T-helper 17 cell (primary cell): ENCODE measurements around the gene AQP6. TPM values are rescaled to one million over a fixed set of nuclear protein-coding genes. Genes with fewer than 3 reads are reported as not detected.
A peak's percentile ranks its signal among the peaks of the same experiment; 100 is the strongest.

Experiments used
- ATAC-seq: fragments of 150-1000 bp; cut with Tn5 transposase; 2 replicates; pipeline ENCODE4 v1.10.0; 2021; ENCODE audit warnings: mild to moderate bottlenecking, moderate library complexity
- DNase-seq, 3 donors: peaks; one replicate each; pipeline versions ENCODE4 v3.0.0 to v3.0.0-alpha.2; 2020 to 2021
- H3K9me3 ChIP-seq: one replicate; pipeline ENCODE4 v1.7.0; 2013; ENCODE audit warnings: low read length, mild to moderate bottlenecking; ENCODE audit not compliant: control insufficient read depth, poor library complexity, severe bottlenecking
- H3K27ac Mint-ChIP-seq: one replicate; pipeline ENCODE4 v1.8.0; 2022; ENCODE audit warnings: mild to moderate bottlenecking, moderate library complexity, mixed read lengths
- H3K27me3 Mint-ChIP-seq: one replicate; pipeline ENCODE4 v1.8.0; 2022; ENCODE audit warnings: mixed read lengths
- H3K36me3 Mint-ChIP-seq: one replicate; pipeline ENCODE4 v1.8.0; 2022; ENCODE audit warnings: low read depth, mixed read lengths
- H3K4me1 Mint-ChIP-seq: one replicate; pipeline ENCODE4 v1.8.0; 2022; ENCODE audit warnings: mild to moderate bottlenecking, mixed read lengths
- H3K4me3 Mint-ChIP-seq: one replicate; pipeline ENCODE4 v1.8.0; 2022; ENCODE audit warnings: mild to moderate bottlenecking, moderate library complexity, mixed read lengths
- total RNA-seq, 4 donors: library from RNA in 2 of 4; stranded (reverse) in 2 of 4; gene quantifications; one replicate each; pipeline ENCODE4 v1.2.3 and lab custom pipeline; 2022 to 2026

AQP6 gene
- total RNA-seq (not detected), total RNA-seq (lab: John Stamatoyannopoulos, UW) (0 to 0.23 reads per million in 2 donors)

- no peaks in the 10 kb centered on the region for H3K4me1 Mint-ChIP-seq
- H3K4me3 Mint-ChIP-seq = no peak within 1 kb of the TSS
- no peaks in the 10 kb centered on the region for H3K27me3 Mint-ChIP-seq
- H3K27ac Mint-ChIP-seq = no peak within 1 kb of the TSS
- ATAC-seq (no peak), DNase-seq (no peak)
- H3K36me3 Mint-ChIP-seq = no peaks in the 10 kb centered on the region
- H3K9me3 ChIP-seq = no peaks in the 10 kb centered on the region
Measured at GRCh38 chr12:49972641-49973360, at the start of gene AQP6. Gene AQP6, plus strand, starts transcription at chr12:49972947. Its CDS starts 227 bp downstream, at chr12:49973174.

- Mint-ChIP-seq H3K4me3 (no peak overlapping the region), H3K27ac (no peak overlapping the region), H3K36me3 (no peaks in the 10 kb centered on the region), H3K4me1 (peaks cover 6% of the 10 kb centered on the region), H3K27me3 (peaks cover 5% of the 10 kb centered on the region)
- DNase-seq (no peak), ATAC-seq (no peak)
- H3K9me3 ChIP-seq = no peaks in the 10 kb centered on the region
Measured at GRCh38 chr12:49923035-49923644, 49.6 kb upstream of the AQP6 start.

- Mint-ChIP-seq H3K36me3 (no peaks in the 10 kb centered on the region), H3K4me3 (no peak overlapping the region), H3K27me3 (no peaks in the 10 kb centered on the region), H3K27ac (no peak overlapping the region), H3K4me1 (peaks cover 6% of the 10 kb centered on the region)
- no peaks in the 10 kb centered on the region for H3K9me3 ChIP-seq
- DNase-seq (no peak), ATAC-seq (no peak)
Measured at GRCh38 chr12:49923880-49924556, 48.7 kb upstream of the AQP6 start.

GRCh38 chr12:49924628-49925246 is 48.0 kb upstream of the AQP6 start:
- no peak for ATAC-seq
- no peaks in the 10 kb centered on the region for H3K9me3 ChIP-seq
- Mint-ChIP-seq H3K4me3 (no peak overlapping the region), H3K36me3 (no peaks in the 10 kb centered on the region), H3K27me3 (peaks cover under 1% of the 10 kb centered on the region), H3K4me1 (peaks cover 6% of the 10 kb centered on the region), H3K27ac (no peak overlapping the region)
- DNase-seq = no peak

GRCh38 chr12:49925433-49926204 is 47.1 kb upstream of the AQP6 start:
- peaks cover 6% of the 10 kb centered on the region for H3K4me1 Mint-ChIP-seq
- H3K9me3 ChIP-seq = no peaks in the 10 kb centered on the region
- no peak overlapping the region for H3K27ac Mint-ChIP-seq
- no peak for ATAC-seq
- DNase-seq = no peak
- H3K4me3 Mint-ChIP-seq = no peak overlapping the region
- peaks cover 4% of the 10 kb centered on the region for H3K27me3 Mint-ChIP-seq
- no peaks in the 10 kb centered on the region for H3K36me3 Mint-ChIP-seq

GRCh38 chr12:49928471-49928870 is 44.3 kb upstream of the AQP6 start:
- DNase-seq = no peak
- no peak for ATAC-seq
- no peaks in the 10 kb centered on the region for H3K9me3 ChIP-seq
- no peak overlapping the region for H3K4me3 Mint-ChIP-seq
- no peak overlapping the region for H3K27ac Mint-ChIP-seq
- H3K4me1 Mint-ChIP-seq = no peaks in the 10 kb centered on the region
- peaks cover 9% of the 10 kb centered on the region for H3K27me3 Mint-ChIP-seq
- H3K36me3 Mint-ChIP-seq = no peaks in the 10 kb centered on the region

GRCh38 chr12:49929581-49929980 is 43.2 kb upstream of the AQP6 start:
- H3K27ac Mint-ChIP-seq = no peak overlapping the region
- ATAC-seq (no peak), DNase-seq (no peak)
- peaks cover 1% of the 10 kb centered on the region for H3K4me1 Mint-ChIP-seq
- H3K27me3 Mint-ChIP-seq = peaks cover 12% of the 10 kb centered on the region
- H3K36me3 Mint-ChIP-seq = peaks cover 2% of the 10 kb centered on the region
- H3K4me3 Mint-ChIP-seq = no peak overlapping the region
- no peaks in the 10 kb centered on the region for H3K9me3 ChIP-seq

- Mint-ChIP-seq H3K4me1 (peaks cover 4% of the 10 kb centered on the region), H3K27me3 (peaks cover 20% of the 10 kb centered on the region), H3K4me3 (no peak overlapping the region), H3K27ac (no peak overlapping the region), H3K36me3 (peaks cover 3% of the 10 kb centered on the region)
- DNase-seq = no peak
- ATAC-seq = no peak
- H3K9me3 ChIP-seq = no peaks in the 10 kb centered on the region
Measured at GRCh38 chr12:49930515-49931288, 42.0 kb upstream of the AQP6 start.

GRCh38 chr12:49932023-49932422 is 40.7 kb upstream of the AQP6 start:
- H3K4me1 Mint-ChIP-seq = peaks cover 4% of the 10 kb centered on the region
- H3K36me3 Mint-ChIP-seq = peaks cover 3% of the 10 kb centered on the region

GRCh38 chr12:49932533-49933130 is 40.1 kb upstream of the AQP6 start:
- no peak for ATAC-seq
- peaks cover 3% of the 10 kb centered on the region for H3K36me3 Mint-ChIP-seq
- peaks cover 29% of the 10 kb centered on the region for H3K27me3 Mint-ChIP-seq
- H3K4me3 Mint-ChIP-seq = no peak overlapping the region
- no peak for DNase-seq
- H3K4me1 Mint-ChIP-seq = peaks cover 4% of the 10 kb centered on the region
- H3K27ac Mint-ChIP-seq = no peak overlapping the region
- H3K9me3 ChIP-seq = no peaks in the 10 kb centered on the region

More at GRCh38 chr12:49932023-49932422, 40.7 kb upstream of the AQP6 start:
- DNase-seq (no peak), ATAC-seq (no peak)
- no peak overlapping the region for H3K4me3 Mint-ChIP-seq
- H3K27ac Mint-ChIP-seq = no peak overlapping the region
- peaks cover 24% of the 10 kb centered on the region for H3K27me3 Mint-ChIP-seq
- no peaks in the 10 kb centered on the region for H3K9me3 ChIP-seq

GRCh38 chr12:49933796-49934195 is 39.0 kb upstream of the AQP6 start:
- DNase-seq = no peak
- no peak for ATAC-seq
- no peaks in the 10 kb centered on the region for H3K9me3 ChIP-seq
- Mint-ChIP-seq H3K27ac (peak overlapping the region; percentile 27), H3K4me3 (no peak overlapping the region), H3K27me3 (peaks cover 29% of the 10 kb centered on the region), H3K36me3 (peaks cover 3% of the 10 kb centered on the region), H3K4me1 (peaks cover 4% of the 10 kb centered on the region)

- H3K27me3 Mint-ChIP-seq = peaks cover 29% of the 10 kb centered on the region
- no peaks in the 10 kb centered on the region for H3K9me3 ChIP-seq
- ATAC-seq (no peak), DNase-seq (no peak)
- peaks cover 3% of the 10 kb centered on the region for H3K36me3 Mint-ChIP-seq
- no peak overlapping the region for H3K27ac Mint-ChIP-seq
- peaks cover 4% of the 10 kb centered on the region for H3K4me1 Mint-ChIP-seq
- H3K4me3 Mint-ChIP-seq = no peak overlapping the region
Measured at GRCh38 chr12:49934505-49934904, 38.2 kb upstream of the AQP6 start.
